GM15510 (cell line): ENCODE data around the gene NEK9.

ENCODE experiments used
- POLR2A ChIP-seq: IDR thresholded peaks from 3 replicates; pipeline ENCODE4 v1.6.1; 2011; ENCODE audit warnings: borderline replicate concordance; ENCODE audit not compliant: insufficient read length; ENCODE audit errors: extremely low read depth

Gene NEK9

GRCh38 chr14:75126679-75127473 lies at the start of gene NEK9:
Gene NEK9 (minus strand): TSS chr14:75127048. CDS start chr14:75126921, 127 bp downstream.
- TF ChIP-seq POLR2A: peak; percentile 96

GRCh38 chr14:75176142-75176820 lies 49.4 kb upstream of the NEK9 start, which contains the start of gene TMED10:
Gene TMED10 (minus strand): TSS chr14:75176612. CDS start chr14:75176579, 33 bp downstream.
- TF ChIP-seq POLR2A: peak; percentile 63

- no peak for TF ChIP-seq POLR2A
Measured at GRCh38 chr14:75175677-75176141, 48.9 kb upstream of the NEK9 start.

- no peak for TF ChIP-seq POLR2A
Measured at GRCh38 chr14:75174066-75174465, 47.2 kb upstream of the NEK9 start.

- no peak for TF ChIP-seq POLR2A
Measured at GRCh38 chr14:75170772-75171171, 43.9 kb upstream of the NEK9 start.

- no peak for TF ChIP-seq POLR2A
Measured at GRCh38 chr14:75168586-75169335, 41.9 kb upstream of the NEK9 start.

- TF ChIP-seq POLR2A: no peak
Measured at GRCh38 chr14:75167325-75167724, 40.5 kb upstream of the NEK9 start.

GRCh38 chr14:75165586-75166391 lies 38.9 kb upstream of the NEK9 start:
- TF ChIP-seq POLR2A: no peak

- no peak for TF ChIP-seq POLR2A
Measured at GRCh38 chr14:75164809-75165208, 38.0 kb upstream of the NEK9 start.

- no peak for TF ChIP-seq POLR2A
Measured at GRCh38 chr14:75163677-75164076, 36.8 kb upstream of the NEK9 start.

GRCh38 chr14:75162631-75163030 lies 35.8 kb upstream of the NEK9 start:
- TF ChIP-seq POLR2A: no peak

GRCh38 chr14:75158843-75159614 lies 32.2 kb upstream of the NEK9 start:
- no peak for TF ChIP-seq POLR2A

- no peak for TF ChIP-seq POLR2A
Measured at GRCh38 chr14:75156901-75157300, 30.1 kb upstream of the NEK9 start.

GRCh38 chr14:75156111-75156510 lies 29.3 kb upstream of the NEK9 start:
- no peak for TF ChIP-seq POLR2A

- TF ChIP-seq POLR2A: no peak
Measured at GRCh38 chr14:75155169-75155568, 28.3 kb upstream of the NEK9 start.
